ENCODE results near the gene SLC51A.
A peak's percentile ranks its signal among the peaks of the same experiment; 100 is the strongest.

The SLC51A gene

GRCh38 chr3:196270499-196270898, 54.2 kb downstream of the SLC51A start:
- no peak for DNase-seq (ENCODE audit: low read depth)
- no peak for TF ChIP-seq CTCF (conservative IDR thresholded peaks at IDR 0.05; ENCODE audit: low read length)
- H3K4me3 ChIP-seq (ENCODE audit: low read length): no peak overlapping the region

DNA sequence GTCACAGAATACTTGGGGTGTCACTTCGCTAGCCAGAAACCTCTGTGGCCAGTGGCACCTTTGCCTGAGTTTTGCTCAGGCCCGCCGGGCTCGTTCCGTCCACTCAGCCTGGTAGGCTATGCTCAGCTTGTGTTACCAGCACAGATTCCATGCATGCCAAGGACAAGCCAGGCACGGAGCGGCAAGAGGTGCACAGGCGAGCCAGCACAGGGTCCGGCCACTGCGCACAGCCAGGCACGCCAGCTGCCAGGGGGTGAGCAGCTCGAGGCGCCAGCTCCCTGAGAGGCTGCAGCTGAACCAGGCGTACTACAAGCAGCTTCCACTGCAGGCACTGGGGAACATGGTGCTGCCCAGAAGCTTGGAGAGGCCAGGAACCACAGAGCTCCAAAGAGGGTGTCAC, 56.5 kb downstream of the SLC51A start:
- no peak for TF ChIP-seq CTCF (conservative IDR thresholded peaks at IDR 0.05; ENCODE audit: low read length)
- H3K4me3 ChIP-seq (ENCODE audit: low read length): no peak overlapping the region
- no peak for DNase-seq (ENCODE audit: low read depth)

GRCh38 chr3:196273655-196274054, 57.3 kb downstream of the SLC51A start:
- H3K4me3 ChIP-seq (ENCODE audit: low read length): no peak overlapping the region
- DNase-seq (ENCODE audit: low read depth): no peak
- no peak for TF ChIP-seq CTCF (conservative IDR thresholded peaks at IDR 0.05; ENCODE audit: low read length)

DNA sequence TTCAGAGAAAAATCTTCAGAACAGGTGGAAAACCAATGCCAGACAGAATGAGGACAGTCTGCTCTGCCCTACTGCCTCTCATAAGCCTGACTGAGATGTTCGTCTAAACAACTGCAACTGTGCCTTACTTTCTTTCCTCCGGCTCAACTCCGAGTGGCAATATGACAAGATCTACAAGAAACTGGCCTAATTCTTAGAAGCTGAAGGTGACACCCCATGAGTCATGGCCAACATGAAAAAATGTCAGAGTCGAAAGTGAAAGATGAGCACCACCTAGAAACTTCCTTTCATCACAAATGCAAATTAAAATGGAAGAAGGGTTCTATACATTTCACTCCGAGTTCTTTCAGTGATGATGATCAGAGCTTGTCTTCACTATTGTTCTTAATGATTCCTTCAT, 58.3 kb downstream of the SLC51A start:
- DNase-seq (ENCODE audit: low read depth): no peak
- no peak overlapping the region for H3K4me3 ChIP-seq (ENCODE audit: low read length)
- no peak for TF ChIP-seq CTCF (conservative IDR thresholded peaks at IDR 0.05; ENCODE audit: low read length)

DNA sequence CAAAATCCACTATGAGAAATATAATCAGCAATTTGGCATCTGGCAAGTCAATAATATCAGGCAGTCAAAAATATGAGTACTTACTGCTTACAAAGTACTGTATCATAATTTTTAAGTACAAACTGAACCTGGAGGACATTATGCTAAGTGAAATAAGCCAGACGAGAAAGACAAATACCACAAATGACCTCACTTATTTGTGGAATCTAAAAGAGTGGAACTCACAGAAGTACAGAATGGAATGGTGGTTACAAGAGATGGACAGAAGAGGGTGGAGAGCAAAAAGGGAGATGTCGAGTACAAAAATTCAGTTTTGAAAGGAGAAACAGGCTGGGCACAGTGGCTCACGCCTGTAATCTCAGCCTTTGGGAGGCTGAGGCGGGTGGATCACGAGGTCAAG, 58.8 kb downstream of the SLC51A start:
- no peak for TF ChIP-seq CTCF (conservative IDR thresholded peaks at IDR 0.05; ENCODE audit: low read length)
- no peak overlapping the region for H3K4me3 ChIP-seq (ENCODE audit: low read length)
- peak; percentile 5 for DNase-seq (ENCODE audit: low read depth)

GRCh38 chr3:196280689-196281440, 64.5 kb downstream of the SLC51A start:
- no peak for TF ChIP-seq CTCF (conservative IDR thresholded peaks at IDR 0.05; ENCODE audit: low read length)
- DNase-seq (ENCODE audit: low read depth): no peak
- H3K4me3 ChIP-seq (ENCODE audit: low read length): no peak overlapping the region

- no peak for TF ChIP-seq CTCF (conservative IDR thresholded peaks at IDR 0.05; ENCODE audit: low read length)
Observed at GRCh38 chr3:196281962-196282361, 65.6 kb downstream of the SLC51A start.

More at GRCh38 chr3:196281962-196282361, 65.6 kb downstream of the SLC51A start:
- DNase-seq (ENCODE audit: low read depth): no peak
- H3K4me3 ChIP-seq (ENCODE audit: low read length): no peak overlapping the region

Data from AG10803 (cell line).